ENCODE results near the gene RFX6. TPM values are rescaled to one million over a fixed set of nuclear protein-coding genes. Genes with fewer than 3 reads are reported as not detected.

The RFX6 gene
- polyA plus RNA-seq, 2 donors = 0.01 TPM; not detected in 1

DNA sequence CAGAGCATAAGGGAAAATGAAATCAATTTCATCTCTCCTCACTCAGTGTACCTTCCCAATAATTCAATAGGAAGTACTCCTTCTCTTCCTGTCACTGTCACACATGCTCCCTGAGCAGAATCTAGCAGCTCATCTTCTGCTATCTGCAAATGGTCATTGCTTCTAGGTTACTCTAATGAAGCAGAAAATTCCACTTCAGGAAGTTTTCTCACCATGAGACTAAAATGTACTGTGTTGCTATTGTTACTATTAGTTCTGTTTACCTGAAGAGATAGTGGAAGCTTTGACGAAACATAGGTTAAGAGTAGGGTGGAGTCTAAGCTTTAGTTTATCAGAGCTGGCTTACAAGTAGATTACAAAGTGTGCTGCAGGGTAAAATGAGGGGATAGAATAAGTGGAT, 52.8 kb downstream of the RFX6 start:
- Histone ChIP-seq H3K9me3 (ENCODE audit: control insufficient read depth in 2 of 2, insufficient read depth in 1 of 2, low read depth in 1 of 2, low read length in 1 of 2) (no peaks in the 10 kb centered on the region), H3K27ac (ENCODE audit: low read depth in 2 of 2, low read length in 1 of 2) (no peak overlapping the region), H3K36me3 (ENCODE audit: control insufficient read depth in 2 of 2, insufficient read depth in 2 of 2, low read length in 1 of 2) (no peaks in the 10 kb centered on the region), H3K4me3 (ENCODE audit: low read depth in 1 of 2, low read length in 2 of 2) (no peak overlapping the region), H3K27me3 (ENCODE audit: control insufficient read depth in 1 of 2, insufficient read depth in 2 of 2, low read length in 2 of 2) (no peaks in the 10 kb centered on the region), H3K4me1 (ENCODE audit: control insufficient read depth in 2 of 2, insufficient read depth in 2 of 2, low read length in 1 of 2) (no peaks in the 10 kb centered on the region)
- WGBS, 2 donors = 59 to 70% methylated on average over 1 of the region's 1 CpG

DNA sequence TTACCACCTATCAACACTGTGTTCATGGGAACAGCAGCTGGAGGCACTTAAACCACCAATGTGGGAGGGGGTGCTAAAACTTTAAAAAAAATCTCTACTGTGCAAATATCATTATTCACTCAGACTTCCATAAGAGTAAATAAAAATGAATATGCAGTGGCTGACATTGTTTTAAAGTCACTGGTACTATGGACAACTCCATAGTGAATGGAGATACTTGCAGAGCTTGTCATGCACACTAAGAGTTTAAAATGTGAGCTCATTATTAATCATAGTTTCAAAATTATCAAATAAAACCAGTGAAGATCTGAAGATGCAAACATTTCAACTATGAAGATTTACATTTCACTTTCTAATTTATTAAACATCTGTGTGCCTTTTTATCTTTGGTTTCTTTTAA, 54.4 kb downstream of the RFX6 start:
- Histone ChIP-seq H3K9me3 (ENCODE audit: control insufficient read depth in 2 of 2, insufficient read depth in 1 of 2, low read depth in 1 of 2, low read length in 1 of 2) (no peaks in the 10 kb centered on the region), H3K36me3 (ENCODE audit: control insufficient read depth in 2 of 2, insufficient read depth in 2 of 2, low read length in 1 of 2) (no peaks in the 10 kb centered on the region), H3K4me1 (ENCODE audit: control insufficient read depth in 2 of 2, insufficient read depth in 2 of 2, low read length in 1 of 2) (no peaks in the 10 kb centered on the region), H3K27me3 (ENCODE audit: control insufficient read depth in 1 of 2, insufficient read depth in 2 of 2, low read length in 2 of 2) (no peaks in the 10 kb centered on the region), H3K27ac (ENCODE audit: low read depth in 2 of 2, low read length in 1 of 2) (no peak overlapping the region), H3K4me3 (ENCODE audit: low read depth in 1 of 2, low read length in 2 of 2) (no peak overlapping the region)

DNA sequence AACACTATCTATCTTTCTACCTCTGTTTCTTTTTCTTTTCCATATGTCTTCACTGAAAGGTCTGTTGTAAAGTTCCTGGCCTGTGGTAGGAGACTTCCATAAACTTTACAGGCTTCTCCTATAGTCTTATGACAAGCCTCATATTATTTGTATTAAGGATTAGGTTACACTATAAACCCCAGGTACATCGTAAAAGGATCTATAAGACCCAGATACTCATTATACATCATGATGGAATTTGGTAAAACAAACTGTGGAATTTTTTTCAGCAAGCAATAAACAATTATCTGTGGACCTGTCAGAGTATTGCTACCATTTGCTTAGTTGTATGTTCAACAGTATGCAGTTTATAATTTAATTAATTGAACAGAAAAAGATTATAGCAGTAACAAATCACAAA, 55.5 kb downstream of the RFX6 start:
- H3K4me3 ChIP-seq (ENCODE audit: low read depth in 1 of 2, low read length in 2 of 2) = no peak overlapping the region
- H3K36me3 ChIP-seq (ENCODE audit: control insufficient read depth in 2 of 2, insufficient read depth in 2 of 2, low read length in 1 of 2) = no peaks in the 10 kb centered on the region
- H3K27me3 ChIP-seq (ENCODE audit: control insufficient read depth in 1 of 2, insufficient read depth in 2 of 2, low read length in 2 of 2) = no peaks in the 10 kb centered on the region
- 42 to 46% methylated on average over 1 of the region's 1 CpG for WGBS, 2 donors
- no peak overlapping the region for H3K27ac ChIP-seq (ENCODE audit: low read depth in 2 of 2, low read length in 1 of 2)
- no peaks in the 10 kb centered on the region for H3K9me3 ChIP-seq (ENCODE audit: control insufficient read depth in 2 of 2, insufficient read depth in 1 of 2, low read depth in 1 of 2, low read length in 1 of 2)
- H3K4me1 ChIP-seq (ENCODE audit: control insufficient read depth in 2 of 2, insufficient read depth in 2 of 2, low read length in 1 of 2) = no peaks in the 10 kb centered on the region

DNA sequence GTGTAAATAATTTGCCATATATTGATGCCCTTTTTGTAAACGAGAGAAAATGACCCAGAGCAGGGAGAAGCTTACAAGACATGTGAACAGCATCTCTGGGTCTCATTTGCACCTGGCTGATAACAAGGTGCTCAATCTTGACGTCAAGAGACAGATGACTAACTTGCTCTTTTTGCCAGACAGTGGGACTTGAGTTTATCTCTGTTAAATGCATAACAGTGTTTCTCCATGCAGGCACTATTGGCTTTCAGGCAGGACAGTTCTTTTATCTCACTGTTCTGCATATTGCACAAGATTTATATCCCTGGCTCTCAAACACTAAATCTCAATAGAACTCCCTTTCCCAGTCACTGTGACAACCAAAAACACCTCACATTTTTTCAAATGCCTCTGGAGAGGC, 56.4 kb downstream of the RFX6 start:
- H3K9me3 ChIP-seq (ENCODE audit: control insufficient read depth in 2 of 2, insufficient read depth in 1 of 2, low read depth in 1 of 2, low read length in 1 of 2) = no peaks in the 10 kb centered on the region
- WGBS, 2 donors = 9 to 14% methylated on average over 2 of the region's 2 CpGs
- no peak overlapping the region for H3K27ac ChIP-seq (ENCODE audit: low read depth in 2 of 2, low read length in 1 of 2)
- no peak overlapping the region for H3K4me3 ChIP-seq (ENCODE audit: low read depth in 1 of 2, low read length in 2 of 2)
- no peaks in the 10 kb centered on the region for H3K27me3 ChIP-seq (ENCODE audit: control insufficient read depth in 1 of 2, insufficient read depth in 2 of 2, low read length in 2 of 2)
- no peaks in the 10 kb centered on the region for H3K4me1 ChIP-seq (ENCODE audit: control insufficient read depth in 2 of 2, insufficient read depth in 2 of 2, low read length in 1 of 2)
- H3K36me3 ChIP-seq (ENCODE audit: control insufficient read depth in 2 of 2, insufficient read depth in 2 of 2, low read length in 1 of 2) = no peaks in the 10 kb centered on the region

DNA sequence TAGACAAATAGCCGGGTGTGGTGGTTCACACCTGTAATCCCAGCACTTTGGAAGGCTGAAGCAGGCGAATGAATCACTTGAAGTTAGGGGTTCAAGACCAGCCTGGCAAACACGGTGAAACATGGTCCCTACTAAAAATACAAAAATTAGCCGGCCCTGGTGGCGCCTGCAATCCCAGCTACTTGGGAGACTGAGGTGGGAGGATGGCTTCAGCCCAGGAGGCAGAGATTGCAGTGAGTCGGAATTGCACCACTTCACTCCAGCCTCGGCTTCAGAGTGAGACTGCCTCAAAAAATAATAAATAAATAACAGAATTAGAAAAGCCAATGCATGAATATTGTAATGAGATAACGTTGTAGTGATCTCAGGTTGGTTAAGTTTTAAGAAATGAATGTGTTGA, 61.3 kb downstream of the RFX6 start:
- Histone ChIP-seq H3K36me3 (ENCODE audit: control insufficient read depth in 2 of 2, insufficient read depth in 2 of 2, low read length in 1 of 2) (no peaks in the 10 kb centered on the region), H3K9me3 (ENCODE audit: control insufficient read depth in 2 of 2, insufficient read depth in 1 of 2, low read depth in 1 of 2, low read length in 1 of 2) (no peaks in the 10 kb centered on the region), H3K27me3 (ENCODE audit: control insufficient read depth in 1 of 2, insufficient read depth in 2 of 2, low read length in 2 of 2) (no peaks in the 10 kb centered on the region), H3K4me1 (ENCODE audit: control insufficient read depth in 2 of 2, insufficient read depth in 2 of 2, low read length in 1 of 2) (no peaks in the 10 kb centered on the region), H3K4me3 (ENCODE audit: low read depth in 1 of 2, low read length in 2 of 2) (no peak overlapping the region), H3K27ac (ENCODE audit: low read depth in 2 of 2, low read length in 1 of 2) (no peak overlapping the region)
- WGBS, 2 donors = 80 to 83% methylated on average over 8 of the region's 8 CpGs

DNA sequence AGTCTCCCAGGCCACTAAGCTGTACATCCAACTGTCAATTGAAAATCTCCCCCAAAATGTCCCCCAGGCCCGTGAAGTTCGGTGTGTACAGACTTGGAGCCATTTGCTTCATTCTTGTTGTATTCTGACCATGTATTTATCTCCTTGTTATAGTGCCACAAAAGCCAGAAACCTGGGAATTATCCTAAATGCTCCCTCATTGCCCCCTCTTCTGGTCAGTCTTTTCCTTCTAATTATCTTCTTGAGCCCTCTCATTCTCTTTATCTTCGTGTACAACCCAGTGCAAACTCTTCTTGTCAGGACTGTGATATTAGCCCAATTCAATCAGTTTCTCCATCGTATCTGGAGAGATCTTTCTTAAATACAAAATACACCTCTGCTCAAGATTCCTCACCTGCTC, 64.7 kb downstream of the RFX6 start:
- 44 to 48% methylated on average over 4 of the region's 4 CpGs for WGBS, 2 donors
- Histone ChIP-seq H3K9me3 (ENCODE audit: control insufficient read depth in 2 of 2, insufficient read depth in 1 of 2, low read depth in 1 of 2, low read length in 1 of 2) (no peaks in the 10 kb centered on the region), H3K4me3 (ENCODE audit: low read depth in 1 of 2, low read length in 2 of 2) (no peak overlapping the region), H3K36me3 (ENCODE audit: control insufficient read depth in 2 of 2, insufficient read depth in 2 of 2, low read length in 1 of 2) (no peaks in the 10 kb centered on the region), H3K27ac (ENCODE audit: low read depth in 2 of 2, low read length in 1 of 2) (no peak overlapping the region), H3K27me3 (ENCODE audit: control insufficient read depth in 1 of 2, insufficient read depth in 2 of 2, low read length in 2 of 2) (no peaks in the 10 kb centered on the region), H3K4me1 (ENCODE audit: control insufficient read depth in 2 of 2, insufficient read depth in 2 of 2, low read length in 1 of 2) (no peaks in the 10 kb centered on the region)

DNA sequence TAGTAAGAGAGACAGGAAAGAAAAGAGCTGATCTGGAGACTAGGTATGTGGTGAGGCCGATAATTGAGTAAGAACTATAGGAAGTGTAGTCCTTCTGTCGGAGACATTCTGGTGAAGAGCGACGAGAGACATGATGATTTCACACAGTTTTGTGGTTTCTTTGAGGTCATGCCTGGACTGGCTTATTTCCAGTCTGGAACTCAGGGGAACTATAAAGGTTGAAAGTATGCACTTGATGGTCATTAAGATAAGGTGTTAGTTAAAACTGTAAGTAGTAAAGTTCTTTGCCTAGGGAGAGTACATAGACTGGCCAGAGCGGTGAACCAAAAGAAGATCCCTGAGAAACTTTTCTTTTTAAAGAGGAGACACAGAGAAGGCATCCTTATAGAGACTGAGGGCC, 68.8 kb downstream of the RFX6 start:
- WGBS, 2 donors = 75% methylated on average over 5 of the region's 5 CpGs
- Histone ChIP-seq H3K27me3 (ENCODE audit: control insufficient read depth in 1 of 2, insufficient read depth in 2 of 2, low read length in 2 of 2) (no peaks in the 10 kb centered on the region), H3K4me3 (ENCODE audit: low read depth in 1 of 2, low read length in 2 of 2) (no peak overlapping the region), H3K9me3 (ENCODE audit: control insufficient read depth in 2 of 2, insufficient read depth in 1 of 2, low read depth in 1 of 2, low read length in 1 of 2) (no peaks in the 10 kb centered on the region), H3K27ac (ENCODE audit: low read depth in 2 of 2, low read length in 1 of 2) (no peak overlapping the region), H3K4me1 (ENCODE audit: control insufficient read depth in 2 of 2, insufficient read depth in 2 of 2, low read length in 1 of 2) (no peaks in the 10 kb centered on the region), H3K36me3 (ENCODE audit: control insufficient read depth in 2 of 2, insufficient read depth in 2 of 2, low read length in 1 of 2) (no peaks in the 10 kb centered on the region)

DNA sequence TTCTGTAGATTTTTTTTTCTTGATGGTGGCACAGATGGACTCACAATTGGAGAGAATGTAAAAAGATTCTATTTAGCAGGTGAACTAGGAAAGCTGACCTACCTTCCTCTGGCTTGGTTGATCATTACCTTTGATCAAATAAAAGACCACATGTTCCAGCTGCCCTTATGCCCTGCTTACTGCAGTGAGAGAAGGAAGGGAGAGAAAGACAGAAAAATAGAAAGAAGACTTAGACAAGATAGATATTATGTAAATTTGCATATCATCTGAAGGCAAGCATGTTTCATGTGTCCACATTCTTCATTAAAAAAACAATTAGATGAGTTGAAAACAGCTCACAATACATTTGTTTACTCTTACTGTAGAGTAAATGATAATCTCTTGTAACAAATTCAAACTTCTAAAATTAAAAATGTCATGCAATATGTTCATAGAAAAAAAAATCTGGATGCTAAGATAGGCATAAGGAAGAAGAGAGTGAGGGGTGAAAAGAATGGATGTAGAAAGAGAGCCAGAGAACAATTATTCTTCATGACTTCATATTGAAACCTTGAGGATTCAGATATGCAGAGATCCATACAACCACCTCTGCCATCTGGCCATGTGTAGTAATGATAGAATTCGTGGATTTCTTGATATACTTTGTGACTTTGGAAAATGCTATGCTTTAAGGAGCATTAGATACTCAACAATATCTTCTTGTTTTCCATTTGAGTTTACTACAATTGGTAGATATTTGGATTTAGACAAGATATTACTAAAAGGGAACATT, 71.7 kb downstream of the RFX6 start:
- Histone ChIP-seq H3K9me3 (ENCODE audit: control insufficient read depth in 2 of 2, insufficient read depth in 1 of 2, low read depth in 1 of 2, low read length in 1 of 2) (no peaks in the 10 kb centered on the region), H3K4me1 (ENCODE audit: control insufficient read depth in 2 of 2, insufficient read depth in 2 of 2, low read length in 1 of 2) (no peaks in the 10 kb centered on the region), H3K27me3 (ENCODE audit: control insufficient read depth in 1 of 2, insufficient read depth in 2 of 2, low read length in 2 of 2) (no peaks in the 10 kb centered on the region), H3K36me3 (ENCODE audit: control insufficient read depth in 2 of 2, insufficient read depth in 2 of 2, low read length in 1 of 2) (no peaks in the 10 kb centered on the region), H3K4me3 (ENCODE audit: low read depth in 1 of 2, low read length in 2 of 2) (no peak overlapping the region), H3K27ac (ENCODE audit: low read depth in 2 of 2, low read length in 1 of 2) (no peak overlapping the region)
- WGBS, 2 donors = 32 to 46% methylated on average over 1 of the region's 1 CpG

DNA sequence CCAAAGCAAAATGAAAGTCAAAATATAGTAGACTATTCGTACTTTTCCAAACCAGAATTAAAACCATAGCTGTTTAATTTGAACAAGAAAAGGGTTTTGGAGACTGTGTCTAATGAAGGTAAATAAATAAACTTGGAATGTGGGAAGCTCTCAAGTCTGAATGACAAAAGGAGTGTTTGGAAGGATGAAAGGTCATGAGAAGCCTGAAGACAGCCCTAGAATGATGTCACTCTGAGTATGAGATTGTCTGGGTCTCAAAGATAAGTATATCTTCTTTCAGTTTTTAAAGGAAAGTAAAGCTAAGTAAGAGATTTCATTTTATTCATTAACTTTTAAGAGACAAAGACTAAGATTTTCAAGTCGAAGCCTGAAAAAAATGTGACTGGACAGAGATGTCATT, 72.9 kb downstream of the RFX6 start:
- Histone ChIP-seq H3K4me3 (ENCODE audit: low read depth in 1 of 2, low read length in 2 of 2) (no peak overlapping the region), H3K9me3 (ENCODE audit: control insufficient read depth in 2 of 2, insufficient read depth in 1 of 2, low read depth in 1 of 2, low read length in 1 of 2) (no peaks in the 10 kb centered on the region), H3K27me3 (ENCODE audit: control insufficient read depth in 1 of 2, insufficient read depth in 2 of 2, low read length in 2 of 2) (no peaks in the 10 kb centered on the region), H3K27ac (ENCODE audit: low read depth in 2 of 2, low read length in 1 of 2) (no peak overlapping the region), H3K4me1 (ENCODE audit: control insufficient read depth in 2 of 2, insufficient read depth in 2 of 2, low read length in 1 of 2) (no peaks in the 10 kb centered on the region), H3K36me3 (ENCODE audit: control insufficient read depth in 2 of 2, insufficient read depth in 2 of 2, low read length in 1 of 2) (no peaks in the 10 kb centered on the region)
- WGBS, 2 donors = 57 to 61% methylated on average over 2 of the region's 2 CpGs

DNA sequence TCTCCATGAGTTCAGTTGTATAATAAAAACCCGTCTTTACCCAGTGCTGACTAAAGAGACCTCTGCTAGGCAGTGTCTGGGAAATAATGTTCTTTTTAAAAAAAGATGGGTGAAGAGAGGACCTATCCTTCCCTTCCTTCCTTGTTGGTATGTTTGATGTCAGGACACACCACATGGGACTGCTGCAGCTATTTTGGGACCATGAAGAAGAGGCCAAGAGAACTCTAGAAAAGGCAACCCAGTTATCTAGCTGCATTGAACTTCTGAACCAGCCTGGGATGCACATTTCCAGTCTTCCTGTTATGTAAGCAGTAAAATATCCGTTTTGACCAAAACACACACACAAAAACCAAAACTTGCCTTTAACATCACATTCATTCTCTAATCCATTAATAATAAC, 77.3 kb downstream of the RFX6 start:
- Histone ChIP-seq H3K9me3 (ENCODE audit: control insufficient read depth in 2 of 2, insufficient read depth in 1 of 2, low read depth in 1 of 2, low read length in 1 of 2) (no peaks in the 10 kb centered on the region), H3K4me1 (ENCODE audit: control insufficient read depth in 2 of 2, insufficient read depth in 2 of 2, low read length in 1 of 2) (no peaks in the 10 kb centered on the region), H3K27me3 (ENCODE audit: control insufficient read depth in 1 of 2, insufficient read depth in 2 of 2, low read length in 2 of 2) (no peaks in the 10 kb centered on the region), H3K4me3 (ENCODE audit: low read depth in 1 of 2, low read length in 2 of 2) (no peak overlapping the region), H3K27ac (ENCODE audit: low read depth in 2 of 2, low read length in 1 of 2) (no peak overlapping the region), H3K36me3 (ENCODE audit: control insufficient read depth in 2 of 2, insufficient read depth in 2 of 2, low read length in 1 of 2) (no peaks in the 10 kb centered on the region)
- 14 to 16% methylated on average over 2 of the region's 2 CpGs for WGBS, 2 donors

Data from esophagus (tissue), 2 donors.